ENCODE measurements around the gene EHF. TPM values are rescaled to one million over a fixed set of nuclear protein-coding genes. Genes with fewer than 3 reads are reported as not detected.
"Not testable (repeated sequence)": the region's sequence is repeated elsewhere in the genome, so short reads cannot be mapped to it uniquely, and the experiment has no call there.

EHF gene
- polyA plus RNA-seq, 1 donor from 2014 or later = 0.17 TPM

- Histone ChIP-seq H3K9me3 (ENCODE audit: low read length) (no peaks in the 10 kb centered on the region), H3K36me3 (ENCODE audit: insufficient read depth, low read length) (no peaks in the 10 kb centered on the region), H3K4me3 (ENCODE audit: low read length) (no peak overlapping the region), H3K79me2 (replicated peaks; ENCODE audit: insufficient read depth, low read length) (no peaks in the 10 kb centered on the region), H3K27ac (ENCODE audit: low read length) (no peak overlapping the region), H3K4me2 (ENCODE audit: low read length) (no peak overlapping the region), H4K20me1 (ENCODE audit: insufficient read depth) (no peaks in the 10 kb centered on the region), H3K9me2 (ENCODE audit: insufficient read depth, low read length) (no peaks in the 10 kb centered on the region), H3K9ac (ENCODE audit: low read length) (no peak overlapping the region), H2AFZ (ENCODE audit: low read depth, low read length) (no peak overlapping the region), H3K27me3 (ENCODE audit: insufficient read depth, low read depth, low read length) (no peaks in the 10 kb centered on the region), H3F3A (ENCODE audit: insufficient read depth, low read length, poor library complexity, severe bottlenecking) (no peaks in the 10 kb centered on the region)
- no peak for TF ChIP-seq SMC3 (conservative IDR thresholded peaks at IDR 0.05; ENCODE audit: poor library complexity)
- TF ChIP-seq POLR2AphosphoS5 (IDR thresholded peaks at IDR 0.05) = no peak
- TF ChIP-seq MXI1 (conservative IDR thresholded peaks at IDR 0.05; ENCODE audit: poor library complexity, severe bottlenecking) = no peak
- TF ChIP-seq EP300 (conservative IDR thresholded peaks at IDR 0.05; ENCODE audit: poor library complexity, severe bottlenecking) = no peak
- TF ChIP-seq TAF1 (IDR thresholded peaks at IDR 0.05; ENCODE audit: low read depth) = no peak
- no peak for TF ChIP-seq CTCF (IDR thresholded peaks at IDR 0.05; ENCODE audit: poor library complexity, severe bottlenecking)
- no peak for TF ChIP-seq EZH2 (IDR thresholded peaks at IDR 0.05; ENCODE audit: borderline replicate concordance, insufficient read depth, low read length, poor library complexity, severe bottlenecking)
- no peak for TF ChIP-seq RAD21 (conservative IDR thresholded peaks at IDR 0.05)
- no peak for TF ChIP-seq REST (IDR thresholded peaks at IDR 0.05; ENCODE audit: borderline replicate concordance)
These were observed 32.9 kb upstream of the EHF start for GRCh38 chr11:34588023-34588422.

- H3K9me2 ChIP-seq (ENCODE audit: insufficient read depth, low read length) = no peaks in the 10 kb centered on the region
- H4K20me1 ChIP-seq (ENCODE audit: insufficient read depth) = no peaks in the 10 kb centered on the region
- H3K9me3 ChIP-seq (ENCODE audit: low read length) = no peaks in the 10 kb centered on the region
- no peaks in the 10 kb centered on the region for H3K36me3 ChIP-seq (ENCODE audit: insufficient read depth, low read length)
- H3K4me2 ChIP-seq (ENCODE audit: low read length) = no peak overlapping the region
- no peak overlapping the region for H3K27ac ChIP-seq (ENCODE audit: low read length)
- H3K27me3 ChIP-seq (ENCODE audit: insufficient read depth, low read depth, low read length) = no peaks in the 10 kb centered on the region
- no peaks in the 10 kb centered on the region for H3K79me2 ChIP-seq (replicated peaks; ENCODE audit: insufficient read depth, low read length)
- H2AFZ ChIP-seq (ENCODE audit: low read depth, low read length) = no peak overlapping the region
- no peak overlapping the region for H3K9ac ChIP-seq (ENCODE audit: low read length)
- no peaks in the 10 kb centered on the region for H3F3A ChIP-seq (ENCODE audit: insufficient read depth, low read length, poor library complexity, severe bottlenecking)
- TF ChIP-seq RAD21 (conservative IDR thresholded peaks at IDR 0.05) (no peak), MXI1 (conservative IDR thresholded peaks at IDR 0.05; ENCODE audit: poor library complexity, severe bottlenecking) (no peak), CTCF (IDR thresholded peaks at IDR 0.05; ENCODE audit: poor library complexity, severe bottlenecking) (no peak), REST (IDR thresholded peaks at IDR 0.05; ENCODE audit: borderline replicate concordance) (no peak), EZH2 (IDR thresholded peaks at IDR 0.05; ENCODE audit: borderline replicate concordance, insufficient read depth, low read length, poor library complexity, severe bottlenecking) (no peak), EP300 (conservative IDR thresholded peaks at IDR 0.05; ENCODE audit: poor library complexity, severe bottlenecking) (no peak), SMC3 (conservative IDR thresholded peaks at IDR 0.05; ENCODE audit: poor library complexity) (no peak), POLR2AphosphoS5 (IDR thresholded peaks at IDR 0.05) (no peak), TAF1 (IDR thresholded peaks at IDR 0.05; ENCODE audit: low read depth) (no peak)
- no peak overlapping the region for H3K4me3 ChIP-seq (ENCODE audit: low read length)
These were observed 32.2 kb upstream of the EHF start for GRCh38 chr11:34588701-34589100.

GRCh38 chr11:34589177-34589576 is 31.7 kb upstream of the EHF start:
- H3K27me3 ChIP-seq (ENCODE audit: insufficient read depth, low read depth, low read length); H3K4me2 ChIP-seq (ENCODE audit: low read length); H3F3A ChIP-seq (ENCODE audit: insufficient read depth, low read length, poor library complexity, severe bottlenecking): not testable (repeated sequence)

More at GRCh38 chr11:34589177-34589576, 31.7 kb upstream of the EHF start:
- not testable (repeated sequence) for H4K20me1 ChIP-seq (ENCODE audit: insufficient read depth); H3K9ac ChIP-seq (ENCODE audit: low read length); H2AFZ ChIP-seq (ENCODE audit: low read depth, low read length); H3K9me2 ChIP-seq (ENCODE audit: insufficient read depth, low read length); H3K9me3 ChIP-seq (ENCODE audit: low read length); H3K27ac ChIP-seq (ENCODE audit: low read length); H3K36me3 ChIP-seq (ENCODE audit: insufficient read depth, low read length); H3K4me3 ChIP-seq (ENCODE audit: low read length); H3K79me2 ChIP-seq (replicated peaks; ENCODE audit: insufficient read depth, low read length)
